Liver (tissue), 9 donors: ENCODE data around the gene TRIM15. TPM values are rescaled to one million over a fixed set of nuclear protein-coding genes. Genes with fewer than 3 reads are reported as not detected.

Experiments used
- DNase-seq: peaks from one replicate; pipeline ENCODE4 v3.0.0-alpha.2; 2017; ENCODE audit warnings: low spot score
- H3K27ac ChIP-seq, 2 donors: one replicate each; pipeline ENCODE4 v1.7.0; 2013; ENCODE audit warnings: inconsistent platforms in 2 of 2, low read length in 2 of 2, control low read depth in 1 of 2, low read depth in 1 of 2, mild to moderate bottlenecking in 1 of 2
- H3K27me3 ChIP-seq, 4 donors: one replicate each; pipeline versions ENCODE4 v1.6.1 to v1.7.0; 2013; ENCODE audit warnings: low read length in 3 of 4, inconsistent platforms in 1 of 4, mild to moderate bottlenecking in 1 of 4, moderate library complexity in 1 of 4; ENCODE audit not compliant: control insufficient read depth in 4 of 4, insufficient read depth in 4 of 4
- H3K36me3 ChIP-seq, 4 donors: one replicate each; pipeline versions ENCODE4 v1.6.1 to v1.7.0; 2013; ENCODE audit warnings: low read length in 3 of 4, mild to moderate bottlenecking in 3 of 4, low read depth in 1 of 4, moderate library complexity in 1 of 4; ENCODE audit not compliant: control insufficient read depth in 4 of 4, insufficient read depth in 3 of 4
- H3K4me1 ChIP-seq, 4 donors: one replicate each; pipeline versions ENCODE4 v1.6.1 to v1.7.0; 2013; ENCODE audit warnings: low read length in 3 of 4, mild to moderate bottlenecking in 3 of 4, moderate library complexity in 1 of 4; ENCODE audit not compliant: control insufficient read depth in 4 of 4, insufficient read depth in 4 of 4
- H3K4me3 ChIP-seq, 3 donors: one replicate each; pipeline versions ENCODE4 v1.6.1 to v1.7.0; 2013; ENCODE audit warnings: low read length in 3 of 3, control low read depth in 1 of 3, low read depth in 1 of 3, mild to moderate bottlenecking in 1 of 3
- H3K9ac ChIP-seq, 2 donors: one replicate each; pipeline ENCODE4 v1.7.0; 2013; ENCODE audit warnings: low read length in 2 of 2, mild to moderate bottlenecking in 2 of 2, moderate library complexity in 2 of 2, control low read depth in 1 of 2, low read depth in 1 of 2
- H3K9me3 ChIP-seq, 4 donors: one replicate each; pipeline versions ENCODE4 v1.6.1 to v1.7.0; 2013; ENCODE audit warnings: low read length in 3 of 4; ENCODE audit not compliant: control insufficient read depth in 4 of 4
- EGR1 ChIP-seq, 2 donors: IDR thresholded peaks; 2 replicates each; pipeline ENCODE4 v1.6.1; 2016 to 2018; ENCODE audit warnings: antibody characterized with exemption in 2 of 2, low read depth in 2 of 2
- FOXA1 ChIP-seq: IDR thresholded peaks from 2 replicates; pipeline ENCODE4 v1.6.1; 2016; ENCODE audit warnings: antibody characterized with exemption
- FOXA2 ChIP-seq: IDR thresholded peaks from 2 replicates; pipeline ENCODE4 v1.6.1; 2016; ENCODE audit warnings: antibody characterized with exemption
- GABPA ChIP-seq, 2 donors: IDR thresholded peaks in 1 of 2; conservative IDR thresholded peaks in 1 of 2; 2 replicates each; pipeline ENCODE4 v1.6.1; 2016; ENCODE audit warnings: antibody characterized with exemption in 2 of 2, mild to moderate bottlenecking in 1 of 2, moderate library complexity in 1 of 2
- HNF4A ChIP-seq, 2 donors: conservative IDR thresholded peaks; 2 replicates each; pipeline ENCODE4 v1.6.1; 2016; ENCODE audit warnings: antibody characterized with exemption in 2 of 2, mild to moderate bottlenecking in 2 of 2
- HNF4G ChIP-seq: IDR thresholded peaks from 2 replicates; pipeline ENCODE4 v1.6.1; 2016; ENCODE audit warnings: antibody characterized with exemption
- JUND ChIP-seq, 2 donors: IDR thresholded peaks; 2 replicates each; pipeline ENCODE4 v1.6.1; 2016; ENCODE audit warnings: antibody characterized with exemption in 2 of 2
- MAX ChIP-seq: IDR thresholded peaks from 2 replicates; pipeline ENCODE4 v1.6.1; 2016; ENCODE audit warnings: antibody characterized with exemption
- NR2F2 ChIP-seq: IDR thresholded peaks from 2 replicates; pipeline ENCODE4 v1.6.1; 2016; ENCODE audit warnings: antibody characterized with exemption
- RAD21 ChIP-seq, 2 donors: IDR thresholded peaks; 2 replicates each; pipeline ENCODE4 v1.6.1; 2016; ENCODE audit warnings: antibody characterized with exemption in 2 of 2, mild to moderate bottlenecking in 2 of 2
- REST ChIP-seq: IDR thresholded peaks from 2 replicates; pipeline ENCODE4 v1.6.1; 2016; ENCODE audit warnings: antibody characterized with exemption, mild to moderate bottlenecking
- RXRA ChIP-seq, 2 donors: IDR thresholded peaks; 2 replicates each; pipeline ENCODE4 v1.6.1; 2017 to 2018; ENCODE audit warnings: antibody characterized with exemption in 2 of 2, mild to moderate bottlenecking in 1 of 2
- SP1 ChIP-seq: IDR thresholded peaks from 2 replicates; pipeline ENCODE4 v1.6.1; 2018; ENCODE audit warnings: antibody characterized with exemption, mild to moderate bottlenecking
- TAF1 ChIP-seq: conservative IDR thresholded peaks from 2 replicates; pipeline ENCODE4 v1.6.1; 2016; ENCODE audit warnings: antibody characterized with exemption, mild to moderate bottlenecking
- YY1 ChIP-seq: IDR thresholded peaks from 2 replicates; pipeline ENCODE4 v1.6.1; 2016; ENCODE audit warnings: antibody characterized with exemption, mild to moderate bottlenecking
- ZBTB33 ChIP-seq: IDR thresholded peaks from 2 replicates; pipeline ENCODE4 v1.6.1; 2016; ENCODE audit warnings: antibody characterized with exemption
- WGBS: extraction: QIAGEN DNeasy Blood & Tissue Kit; methylation state at CpG from one replicate; pipeline ENCODE4 v1.1.7; 2013; 5-methylcytosine and 5-hydroxymethylcytosine counted together
- polyA plus RNA-seq, 2 donors: library from polyadenylated mRNA; stranded (reverse) in 1 of 2; unstranded in 1 of 2; fragments of 200-250 nt in 1 of 2; fragments of >200 nt in 1 of 2; fragmentation: Nextera tagmentation in 1 of 2; extraction: Ambion mirVana in 1 of 2; gene quantifications; one replicate each; pipeline versions ENCODE4 v1.2.1 to v1.2.3, GENCODE V29; 2013 to 2015
- total RNA-seq, 2 donors: library from RNA; depleted of rRNA; stranded (reverse); fragments of >200 nt; gene quantifications; one replicate each; pipeline ENCODE4 v1.2.3, GENCODE V29; 2014
- TF ChIP-seq, protein P1 (sequence below): fragments of 150-350 bp; IDR thresholded peaks from 2 replicates; pipeline ENCODE4 v1.5.1; 2017; ENCODE audit warnings: improper control_type of control experiment, low read depth, low read length; ENCODE audit not compliant: missing input control
- donor health status: healthy.
- donor health status: healthy.
- donor health status: healthy.
- donor health status: healthy.
- donor health status: healthy.

TRIM15 gene
- total and polyA plus RNA-seq, 4 donors = 1.6 to 2.8 (median 1.9) TPM

DNA sequence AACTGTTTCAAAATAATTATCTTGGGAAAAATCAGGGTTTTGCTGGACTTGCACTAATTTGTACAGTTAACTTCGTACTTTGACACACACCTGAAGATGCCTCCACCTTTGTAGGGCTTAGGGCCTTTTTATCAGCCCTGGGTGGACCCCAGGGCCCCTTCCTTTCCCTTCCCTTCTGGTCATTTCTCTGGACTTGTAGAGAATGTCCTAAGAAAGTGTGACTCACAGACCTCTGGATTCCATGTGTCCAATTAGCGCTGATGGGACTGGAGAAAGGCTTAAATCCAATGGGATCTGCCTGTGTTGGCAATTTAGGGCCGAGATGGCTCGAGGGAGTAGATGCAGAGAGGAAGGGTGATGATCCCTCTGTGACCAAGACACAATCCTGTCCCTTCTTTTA lies 9.3 kb downstream of the TRIM15 start:
- WGBS = 87% methylated on average over 4 of the region's 4 CpGs
- Histone ChIP-seq H3K36me3 (peaks cover 0 to 13% (median 6%) of the 10 kb centered on the region in 4 donors), H3K4me3 (no peak overlapping the region), H3K9ac (no peak overlapping the region), H3K27ac (no peak overlapping the region), H3K4me1 (no peaks in the 10 kb centered on the region), H3K9me3 (no peaks in the 10 kb centered on the region), H3K27me3 (no peaks in the 10 kb centered on the region)
- DNase-seq = no peak
- no peak for TF ChIP-seq FOXA1

GRCh38 chr6:30175765-30176164 lies 12.4 kb downstream of the TRIM15 start:
- 90% methylated on average over 2 of the region's 2 CpGs for WGBS
- H3K27me3 ChIP-seq = no peaks in the 10 kb centered on the region

More at GRCh38 chr6:30175765-30176164, 12.4 kb downstream of the TRIM15 start:
- Histone ChIP-seq H3K9ac (no peak overlapping the region), H3K4me3 (no peak overlapping the region), H3K4me1 (no peaks in the 10 kb centered on the region), H3K36me3 (peaks cover 0 to 4% (median 0%) of the 10 kb centered on the region in 4 donors), H3K27ac (no peak overlapping the region), H3K9me3 (no peaks in the 10 kb centered on the region)
- DNase-seq = no peak
- TF ChIP-seq, protein P1, sequence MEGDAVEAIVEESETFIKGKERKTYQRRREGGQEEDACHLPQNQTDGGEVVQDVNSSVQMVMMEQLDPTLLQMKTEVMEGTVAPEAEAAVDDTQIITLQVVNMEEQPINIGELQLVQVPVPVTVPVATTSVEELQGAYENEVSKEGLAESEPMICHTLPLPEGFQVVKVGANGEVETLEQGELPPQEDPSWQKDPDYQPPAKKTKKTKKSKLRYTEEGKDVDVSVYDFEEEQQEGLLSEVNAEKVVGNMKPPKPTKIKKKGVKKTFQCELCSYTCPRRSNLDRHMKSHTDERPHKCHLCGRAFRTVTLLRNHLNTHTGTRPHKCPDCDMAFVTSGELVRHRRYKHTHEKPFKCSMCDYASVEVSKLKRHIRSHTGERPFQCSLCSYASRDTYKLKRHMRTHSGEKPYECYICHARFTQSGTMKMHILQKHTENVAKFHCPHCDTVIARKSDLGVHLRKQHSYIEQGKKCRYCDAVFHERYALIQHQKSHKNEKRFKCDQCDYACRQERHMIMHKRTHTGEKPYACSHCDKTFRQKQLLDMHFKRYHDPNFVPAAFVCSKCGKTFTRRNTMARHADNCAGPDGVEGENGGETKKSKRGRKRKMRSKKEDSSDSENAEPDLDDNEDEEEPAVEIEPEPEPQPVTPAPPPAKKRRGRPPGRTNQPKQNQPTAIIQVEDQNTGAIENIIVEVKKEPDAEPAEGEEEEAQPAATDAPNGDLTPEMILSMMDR = no peak
- TF ChIP-seq REST (no peak), RXRA (IDR thresholded peaks at IDR 0.05) (no peak), MAX (no peak), GABPA (IDR thresholded peaks at IDR 0.05 in 1 of 2, conservative IDR thresholded peaks at IDR 0.05 in 1 of 2) (no peak), JUND (IDR thresholded peaks at IDR 0.05) (no peak), FOXA2 (no peak), RAD21 (IDR thresholded peaks at IDR 0.05) (no peak), NR2F2 (no peak), YY1 (no peak), HNF4A (conservative IDR thresholded peaks at IDR 0.05) (no peak), EGR1 (IDR thresholded peaks at IDR 0.05; ENCODE audit: low read depth in 2 of 2) (no peak), HNF4G (no peak), TAF1 (no peak), ZBTB33 (no peak), SP1 (no peak)
